ENCODE data around the gene RCN2. TPM values are rescaled to one million over a fixed set of nuclear protein-coding genes. Genes with fewer than 3 reads are reported as not detected.
"Not testable (repeated sequence)": the region's sequence is repeated elsewhere in the genome, so short reads cannot be mapped to it uniquely, and the experiment has no call there.

Gene RCN2
- total and polyA plus RNA-seq, 2 experiments from 2014 or later, result 170 to 327 TPM

GRCh38 chr15:76964157-76964556, 32.6 kb downstream of the RCN2 start (continued):
- TF ChIP-seq CTCF (conservative IDR thresholded peaks at IDR 0.05; ENCODE audit: low read depth in 2 of 2) (no peak), STAT1 (IDR thresholded peaks at IDR 0.05; ENCODE audit: unreplicated experiment) (no peak), EZH2phosphoT487 (IDR thresholded peaks at IDR 0.05; ENCODE audit: unreplicated experiment) (no peak), JUNB (IDR thresholded peaks at IDR 0.05; ENCODE audit: unreplicated experiment) (no peak), NANOG (IDR thresholded peaks at IDR 0.05; ENCODE audit: borderline replicate concordance) (no peak), EZH2 (IDR thresholded peaks at IDR 0.05; ENCODE audit: low read depth, unreplicated experiment) (no peak)
- TF ChIP-seq, protein P1, sequence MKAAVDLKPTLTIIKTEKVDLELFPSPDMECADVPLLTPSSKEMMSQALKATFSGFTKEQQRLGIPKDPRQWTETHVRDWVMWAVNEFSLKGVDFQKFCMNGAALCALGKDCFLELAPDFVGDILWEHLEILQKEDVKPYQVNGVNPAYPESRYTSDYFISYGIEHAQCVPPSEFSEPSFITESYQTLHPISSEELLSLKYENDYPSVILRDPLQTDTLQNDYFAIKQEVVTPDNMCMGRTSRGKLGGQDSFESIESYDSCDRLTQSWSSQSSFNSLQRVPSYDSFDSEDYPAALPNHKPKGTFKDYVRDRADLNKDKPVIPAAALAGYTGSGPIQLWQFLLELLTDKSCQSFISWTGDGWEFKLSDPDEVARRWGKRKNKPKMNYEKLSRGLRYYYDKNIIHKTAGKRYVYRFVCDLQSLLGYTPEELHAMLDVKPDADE (IDR thresholded peaks at IDR 0.05), result no peak

GRCh38 chr15:76966051-76966450, 34.5 kb downstream of the RCN2 start:
- H3K4me3 Mint-ChIP-seq; H3K9me3 Mint-ChIP-seq; H4K20me1 ChIP-seq (replicated peaks; ENCODE audit: insufficient read depth); DNase-seq (ENCODE audit: low spot score); H3K4me1 ChIP-seq (ENCODE audit: insufficient read depth); H3K27ac Mint-ChIP-seq; H3K4me3 ChIP-seq; H3K27me3 Mint-ChIP-seq (ENCODE audit: insufficient read depth, low read depth, poor library complexity); H3K27me3 ChIP-seq (ENCODE audit: insufficient read depth); H3F3A ChIP-seq (replicated peaks; ENCODE audit: low read depth); H3K4me2 ChIP-seq; H3K36me3 ChIP-seq (ENCODE audit: insufficient read depth); H3K9me2 ChIP-seq (ENCODE audit: insufficient read depth); H3K36me3 Mint-ChIP-seq (ENCODE audit: low read depth); H3K79me2 ChIP-seq (replicated peaks; ENCODE audit: insufficient read depth); H3K4me1 Mint-ChIP-seq; H3K27ac ChIP-seq (ENCODE audit: low read depth); ATAC-seq: not testable (repeated sequence)
- 0 out of 2 replicates have a peak overlapping the region, but pooled peaks have one; percentile 23 for H2AFZ ChIP-seq

DNA sequence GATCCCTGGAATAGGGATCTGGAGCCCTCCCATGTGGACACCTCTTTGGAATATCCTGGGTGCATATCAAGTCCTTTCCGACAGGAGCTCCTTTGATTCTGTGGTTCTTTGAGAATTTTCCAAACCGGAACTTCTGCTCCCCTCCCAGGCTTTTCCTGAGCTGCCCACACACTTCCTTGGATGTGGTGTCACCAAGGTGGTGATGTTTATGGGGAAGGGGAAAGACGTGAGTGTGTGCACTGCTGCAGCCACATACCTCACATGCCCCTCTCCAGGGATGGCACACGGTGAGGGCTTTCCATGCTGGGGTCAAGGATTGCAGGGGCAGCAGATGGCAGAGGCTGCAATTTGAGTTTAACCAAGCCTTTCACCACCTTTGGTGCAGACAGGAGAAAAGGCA, 35.5 kb downstream of the RCN2 start:
- Histone ChIP-seq H3K9me2 (ENCODE audit: insufficient read depth) (no peaks in the 10 kb centered on the region), H3K4me2 (no peak overlapping the region), H3K79me2 (replicated peaks; ENCODE audit: insufficient read depth) (no peaks in the 10 kb centered on the region), H3K27me3 (ENCODE audit: insufficient read depth) (no peaks in the 10 kb centered on the region), H3K36me3 (ENCODE audit: insufficient read depth) (no peaks in the 10 kb centered on the region), H3K27ac (ENCODE audit: low read depth) (no peak overlapping the region), H2AFZ (peak overlapping the region; percentile 32; the same call in 1 of the 2 replicates), H3F3A (replicated peaks; ENCODE audit: low read depth) (no peaks in the 10 kb centered on the region), H3K4me3 (no peak overlapping the region), H3K4me1 (ENCODE audit: insufficient read depth) (0 out of 2 replicates have a peak, but pooled peaks cover 3% of the 10 kb centered on the region), H4K20me1 (replicated peaks; ENCODE audit: insufficient read depth) (no peaks in the 10 kb centered on the region)
- DNase-seq (ENCODE audit: low spot score) (no peak), ATAC-seq (no peak)
- no peaks in the 10 kb centered on the region for H3K36me3 Mint-ChIP-seq (ENCODE audit: low read depth)
- H3K4me1 Mint-ChIP-seq, result peaks cover 7% of the 10 kb centered on the region
- no peaks in the 10 kb centered on the region for H3K9me3 Mint-ChIP-seq
- no peak overlapping the region for H3K27ac Mint-ChIP-seq
- H3K27me3 Mint-ChIP-seq (ENCODE audit: insufficient read depth, low read depth, poor library complexity), result no peaks in the 10 kb centered on the region
- no peak overlapping the region for H3K4me3 Mint-ChIP-seq
- TF ChIP-seq STAT1 (IDR thresholded peaks at IDR 0.05; ENCODE audit: unreplicated experiment) (no peak), CREB1 (CRISPR knock-in tag; IDR thresholded peaks at IDR 0.05; ENCODE audit: low read depth) (no peak), POLR2AphosphoS5 (IDR thresholded peaks at IDR 0.05; ENCODE audit: low read depth) (no peak), JUNB (IDR thresholded peaks at IDR 0.05; ENCODE audit: unreplicated experiment) (no peak), CTCF (conservative IDR thresholded peaks at IDR 0.05; ENCODE audit: low read depth in 2 of 2) (no peak), EZH2phosphoT487 (IDR thresholded peaks at IDR 0.05; ENCODE audit: unreplicated experiment) (no peak)
- TF ChIP-seq, protein P1 (IDR thresholded peaks at IDR 0.05), result no peak
